PFSK-1 (cell line): ENCODE results near the gene ZNF341.

ENCODE experiments used
- FOXP2 ChIP-seq: optimal IDR thresholded peaks from 2 replicates; pipeline ENCODE3; 2011; ENCODE audit warnings: borderline replicate concordance, control low read depth, inconsistent platforms; ENCODE audit not compliant: insufficient read depth; ENCODE audit errors: extremely low read length, extremely low read depth
- POLR2AphosphoS5 ChIP-seq: IDR thresholded peaks from 2 replicates; pipeline ENCODE4 v1.6.1; 2012; ENCODE audit warnings: low read depth, mild to moderate bottlenecking, control low read depth, low read length, moderate library complexity
- REST ChIP-seq, 2 experiments: IDR thresholded peaks; 2 replicates each; pipeline versions ENCODE4 v1.6.1 to v1.8.0; 2011 to 2012; ENCODE audit warnings: low read depth in 2 of 2, low read length in 2 of 2, control low read depth in 1 of 2, inconsistent platforms in 1 of 2, mild to moderate bottlenecking in 1 of 2, moderate library complexity in 1 of 2; ENCODE audit not compliant: insufficient read depth in 1 of 2
- SIN3A ChIP-seq: IDR thresholded peaks from 2 replicates; pipeline ENCODE4 v1.6.1; 2012; ENCODE audit warnings: mild to moderate bottlenecking, low read length, moderate library complexity, borderline replicate concordance; ENCODE audit not compliant: insufficient read depth
- TAF1 ChIP-seq: IDR thresholded peaks from 2 replicates; pipeline ENCODE4 v1.6.1; 2012; ENCODE audit warnings: low read length, control low read depth, borderline replicate concordance; ENCODE audit not compliant: insufficient read depth

The ZNF341 gene

DNA sequence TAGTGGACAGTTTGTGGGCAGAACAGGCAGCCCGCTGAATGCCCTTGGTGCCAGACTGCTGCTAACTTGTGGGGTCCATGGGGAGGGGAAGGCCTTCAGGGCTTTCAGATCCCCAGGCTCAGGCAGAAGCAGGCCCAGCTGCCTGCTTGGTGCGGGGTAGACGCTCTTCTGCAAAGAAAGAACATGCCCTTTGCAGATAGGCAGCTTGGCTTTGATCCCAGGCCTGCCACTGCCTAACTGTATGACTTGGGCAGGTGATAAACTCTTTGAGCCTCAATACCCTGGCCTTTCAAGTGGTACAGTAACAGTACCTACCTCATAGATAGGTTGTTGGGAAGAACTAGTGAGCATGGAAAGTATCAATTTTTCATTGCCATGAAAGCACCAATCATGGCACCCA, 107.8 kb downstream of the ZNF341 start:
- TF ChIP-seq REST (IDR thresholded peaks at IDR 0.05; ENCODE audit: insufficient read depth in 1 of 2, low read depth in 2 of 2, low read length in 2 of 2): no peak
- TF ChIP-seq TAF1: no peak
- TF ChIP-seq POLR2AphosphoS5: no peak
- no peak for TF ChIP-seq SIN3A
- TF ChIP-seq FOXP2: no peak

DNA sequence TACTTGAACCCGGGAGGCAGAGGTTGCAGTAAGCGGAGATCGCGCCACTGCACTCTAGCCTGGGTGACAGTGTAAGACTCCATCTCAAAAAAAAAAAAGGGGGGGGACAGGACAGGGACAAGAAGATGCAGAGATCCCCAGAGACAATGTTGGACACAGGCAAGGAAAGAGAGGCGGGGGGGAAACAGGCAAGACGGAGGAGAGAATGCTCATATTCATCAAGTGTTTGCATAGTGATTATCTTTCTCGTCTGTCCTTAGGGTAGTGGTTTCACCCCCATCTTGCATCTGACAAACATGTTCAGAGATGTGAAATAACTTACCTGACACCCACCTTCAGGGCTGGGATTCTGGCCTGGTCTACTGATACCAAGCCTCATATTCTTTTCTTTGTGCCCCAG, 108.4 kb downstream of the ZNF341 start:
- TF ChIP-seq SIN3A (no peak), REST (IDR thresholded peaks at IDR 0.05; ENCODE audit: insufficient read depth in 1 of 2, low read depth in 2 of 2, low read length in 2 of 2) (no peak), FOXP2 (no peak), TAF1 (no peak), POLR2AphosphoS5 (no peak)

DNA sequence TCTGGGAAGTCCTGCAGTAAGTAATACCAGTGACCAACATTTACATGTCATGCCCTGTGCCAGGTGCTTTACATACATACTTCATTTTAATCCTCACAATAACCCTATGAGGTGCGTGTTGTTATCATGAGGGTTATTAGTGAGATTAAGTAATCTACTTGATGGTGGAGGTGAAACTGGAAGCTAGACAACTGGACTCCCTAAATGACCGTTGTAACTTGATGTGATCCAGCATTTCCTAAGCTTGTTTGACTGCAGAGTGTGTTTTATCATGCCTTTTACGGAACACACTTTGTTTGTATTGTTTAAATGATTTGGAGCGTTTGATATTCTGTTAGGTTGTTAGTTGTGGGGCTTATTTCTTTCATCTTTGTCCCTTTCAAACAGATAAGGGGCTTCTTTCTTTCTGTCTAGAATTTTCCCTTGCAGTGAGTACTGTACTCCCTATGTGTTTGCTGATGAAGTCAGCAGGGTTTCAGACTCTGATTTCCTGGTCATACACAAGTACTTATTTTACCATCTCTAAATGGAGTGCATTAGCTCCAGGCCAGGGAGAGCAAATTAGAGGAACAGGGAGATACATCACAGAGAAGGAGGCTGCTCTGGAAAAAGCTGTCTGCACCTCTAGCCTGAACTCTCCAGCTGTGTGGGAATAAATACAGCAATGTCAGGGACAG, 109.1 kb downstream of the ZNF341 start:
- TF ChIP-seq POLR2AphosphoS5 (no peak), FOXP2 (no peak), TAF1 (no peak), REST (IDR thresholded peaks at IDR 0.05; ENCODE audit: insufficient read depth in 1 of 2, low read depth in 2 of 2, low read length in 2 of 2) (no peak), SIN3A (no peak)

DNA sequence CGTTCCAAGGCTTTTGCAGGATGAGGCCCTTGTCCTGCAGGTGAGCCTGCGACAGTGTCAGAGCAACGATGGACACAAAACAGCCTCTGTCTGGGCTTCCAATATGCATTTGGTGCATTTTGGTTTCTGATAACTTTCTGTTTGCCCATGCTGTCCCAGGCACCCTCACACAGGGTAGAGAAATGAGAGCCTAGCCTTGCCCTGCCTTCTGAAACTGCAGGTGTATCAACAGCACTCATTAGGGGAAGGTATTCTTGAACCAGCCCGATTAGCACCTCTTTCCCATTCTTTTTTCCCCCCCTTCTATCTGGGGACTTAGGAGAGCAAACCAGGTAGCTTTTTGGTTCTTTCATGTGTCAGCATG, 109.6 kb downstream of the ZNF341 start:
- no peak for TF ChIP-seq SIN3A
- TF ChIP-seq TAF1: no peak
- TF ChIP-seq FOXP2: no peak
- TF ChIP-seq POLR2AphosphoS5: no peak
- TF ChIP-seq REST (IDR thresholded peaks at IDR 0.05; ENCODE audit: insufficient read depth in 1 of 2, low read depth in 2 of 2, low read length in 2 of 2): no peak
